Umbilical cord (tissue), 2 donors: ENCODE results near the gene SUSD6. TPM values are rescaled to one million over a fixed set of nuclear protein-coding genes. Genes with fewer than 3 reads are reported as not detected.

Experiments
- DNase-seq: peaks from one replicate; pipeline ENCODE4 v3.0.0-alpha.2; 2015; ENCODE audit warnings: low spot score
- total RNA-seq: library from RNA; depleted of rRNA; stranded (reverse); fragments of >200 nt; gene quantifications from one replicate; pipeline ENCODE4 v1.2.3, GENCODE V29; 2014; ENCODE audit warnings: low replicate concordance; ENCODE audit not compliant: insufficient read depth

SUSD6 gene
- total RNA-seq, 1 donor from 2014 or later, result 16.6 TPM

GRCh38 chr14:69756298-69756697 is 144.9 kb downstream of the SUSD6 start:
- no peak for DNase-seq

GRCh38 chr14:69760810-69761209 is 149.4 kb downstream of the SUSD6 start:
- no peak for DNase-seq

GRCh38 chr14:69763761-69764510 is 152.5 kb downstream of the SUSD6 start:
- no peak for DNase-seq

Other genes starting within 250 kb of the SUSD6 start
- gene ERH, start 213.3 kb upstream of the SUSD6 start, total RNA-seq, result 41.9 TPM
- gene SLC39A9, start 212.9 kb upstream of the SUSD6 start, total RNA-seq, result 88.8 TPM
- gene PLEKHD1, start 126.9 kb upstream of the SUSD6 start, total RNA-seq, result 3.1 TPM
- gene CCDC177, start 36.7 kb upstream of the SUSD6 start, total RNA-seq, result 0.72 TPM
- gene SRSF5, start 155.5 kb downstream of the SUSD6 start, total RNA-seq, result 218 TPM
- gene SLC10A1, start 185.6 kb downstream of the SUSD6 start, total RNA-seq, result 2.4 TPM